ENCODE measurements around the gene VGLL3. TPM values are rescaled to one million over a fixed set of nuclear protein-coding genes. Genes with fewer than 3 reads are reported as not detected.

The VGLL3 gene
- total and polyA plus RNA-seq, 2 of the 4 experiments (the other 2 are of a cell fraction), result 46.2 to 97.3 TPM

DNA sequence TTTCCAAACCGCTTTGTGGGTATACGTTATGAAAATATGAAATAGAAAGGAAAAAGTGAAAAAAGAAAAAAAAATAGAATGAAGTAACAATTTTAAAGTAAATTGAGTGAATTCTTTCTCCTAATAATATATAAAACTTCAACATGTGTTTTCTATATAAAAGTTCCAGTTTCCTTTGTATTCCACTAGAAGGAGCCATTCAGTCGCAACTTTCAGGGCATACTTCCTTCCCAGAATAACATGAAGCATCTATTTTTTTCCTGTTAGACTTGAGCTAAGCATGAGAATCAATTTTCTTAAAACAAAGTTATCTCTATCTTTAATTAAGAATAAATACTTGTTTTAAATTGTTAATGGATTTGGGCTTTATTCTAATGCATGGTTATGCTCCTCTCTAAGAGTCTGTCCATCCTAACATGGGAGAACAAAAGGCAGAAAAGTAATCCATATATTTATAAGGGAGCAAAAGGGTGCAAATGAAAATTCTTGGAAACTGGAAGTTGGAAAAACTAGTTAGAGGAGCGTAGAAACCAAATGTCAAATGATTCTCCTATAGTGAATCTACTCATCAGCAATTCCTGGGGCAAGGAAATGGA lies 16.0 kb upstream of the VGLL3 start:
- ChIA-PET POLR2A (ENCODE audit: unreplicated experiment) (no interaction called here), CTCF (interaction anchor here (0.6 to 0.7 kb wide), 2 partner anchors 11 to 75 kb away, joined by 3 to 4 read pairs; no protein-coding TSS in a partner anchor)
- Histone ChIP-seq H2BK120ac (ENCODE audit: low read depth, low read length) (no peak overlapping the region), H3K36me3 (ENCODE audit: control insufficient read depth, insufficient read depth, low read length) (no peaks in the 10 kb centered on the region), H4K20me1 (ENCODE audit: insufficient read depth, low read length) (no peaks in the 10 kb centered on the region), H3K4me3 (ENCODE audit: insufficient read depth, low read depth, low read length) (no peak overlapping the region), H2BK20ac (ENCODE audit: low read depth, low read length) (no peak overlapping the region), H4K5ac (ENCODE audit: low read depth, low read length) (no peak overlapping the region), H3K79me1 (ENCODE audit: low read depth in 1 of 2, low read length in 2 of 2) (no peaks in the 10 kb centered on the region), H3K9me1 (ENCODE audit: insufficient read depth, low read length) (no peaks in the 10 kb centered on the region), H3K4me1 (ENCODE audit: control insufficient read depth, insufficient read depth, low read length) (no peaks in the 10 kb centered on the region), H3K23ac (ENCODE audit: low read depth, low read length) (no peak overlapping the region), H2AK9ac (replicated peaks; ENCODE audit: low read depth, low read length, poor library complexity) (no peak overlapping the region), H4K91ac (ENCODE audit: insufficient read depth, low read depth, low read length) (no peak overlapping the region), H2AFZ (replicated peaks; ENCODE audit: low read length, poor library complexity) (no peak overlapping the region), H3K18ac (ENCODE audit: low read depth, low read length) (no peak overlapping the region), H4K8ac (ENCODE audit: low read depth in 2 of 2, low read length in 2 of 2) (no peak overlapping the region), H2BK5ac (ENCODE audit: low read depth, low read length, poor library complexity, severe bottlenecking) (no peak overlapping the region), H3K9ac (ENCODE audit: low read depth, low read length) (no peak overlapping the region), H3K56ac (ENCODE audit: extremely low read depth, insufficient read depth, low read length) (no peak overlapping the region), H3K4me2 (ENCODE audit: low read depth, low read length) (no peak overlapping the region), H2AK5ac (ENCODE audit: low read depth, low read length) (no peak overlapping the region), H3K14ac (replicated peaks; ENCODE audit: low read depth, low read length) (no peak overlapping the region), H3K4ac (ENCODE audit: low read depth, low read length) (no peak overlapping the region), H3K9me3 (ENCODE audit: control insufficient read depth, insufficient read depth, low read length) (no peaks in the 10 kb centered on the region), H3K27me3 (ENCODE audit: control insufficient read depth, insufficient read depth, low read length) (no peaks in the 10 kb centered on the region), H2BK15ac (ENCODE audit: low read depth, low read length) (no peak overlapping the region), H3K27ac (ENCODE audit: insufficient read depth, low read length) (no peak overlapping the region)
- in situ Hi-C loops (cut with MboI; ENCODE audit: low sequenced_read_pairs) (no loop called here), intact Hi-C loops (cut with micrococcal nuclease) (loop anchor here (5.0 kb wide), 1 partner anchor 75 kb away; no protein-coding TSS in a partner anchor), dilution Hi-C loops (cut with HindIII; ENCODE audit: low sequenced_read_pairs, unreplicated experiment) (no loop called here)
- peak; percentile 44 for TF ChIP-seq SMC3 (IDR thresholded peaks at IDR 0.05; ENCODE audit: low read depth, low read length)
- TF ChIP-seq RAD21 (IDR thresholded peaks at IDR 0.05; ENCODE audit: low read length), result peak; percentile 45
- TF ChIP-seq NFE2L2 (IDR thresholded peaks at IDR 0.05; ENCODE audit: low read depth, low read length), result no peak
- TF ChIP-seq CTCF (conservative IDR thresholded peaks at IDR 0.05; ENCODE audit: low read depth, low read length), result peak; percentile 52
- DNase-seq (peak; percentile 50), ATAC-seq (ENCODE audit: low read depth) (peak; percentile 65)
- no CpG with 5 or more reads among the region's 4 CpGs for WGBS, 2 experiments (ENCODE audit: extremely low coverage in 2 of 2, insufficient read length in 1 of 2)
- BruUV-seq (replicated peaks), result no TSS peak
